Stimulated activated CD8-positive, alpha-beta memory T cell treated with anti-CD3 and anti-CD28 coated beads, Interleukin-12 subunit alpha, Interleukin-12 subunit beta, amount 100 ng/mL, for 1 hour (primary cell): Measurements from ENCODE around the gene BLOC1S6.

Experiments used
- DNase-seq: peaks from one replicate; pipeline ENCODE4 v3.0.0-alpha.2; 2020; ENCODE audit warnings: low read depth

BLOC1S6 gene

GRCh38 chr15:45588219-45588875 lies 1.2 kb downstream of the BLOC1S6 start:
- no peak for DNase-seq

DNA sequence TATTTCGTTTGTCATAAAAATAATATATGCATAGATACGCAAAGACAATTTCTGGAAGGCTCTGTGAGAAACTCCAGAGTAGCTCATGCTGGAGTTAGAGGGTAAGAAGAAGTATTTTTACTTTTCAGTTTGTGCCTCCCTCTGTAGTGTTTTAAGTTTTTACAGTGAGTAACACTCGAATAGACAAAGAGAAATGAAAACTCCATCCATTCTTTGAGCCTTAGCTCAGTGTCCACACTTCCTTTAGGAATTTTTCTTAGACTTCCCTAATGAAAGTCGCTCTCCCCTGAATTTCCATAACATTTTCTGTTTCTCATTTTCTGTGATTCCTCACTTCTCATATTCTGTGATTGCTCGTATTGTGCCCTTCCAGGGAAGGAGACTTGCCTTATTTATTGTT lies 2.1 kb downstream of the BLOC1S6 start:
- DNase-seq = no peak

DNA sequence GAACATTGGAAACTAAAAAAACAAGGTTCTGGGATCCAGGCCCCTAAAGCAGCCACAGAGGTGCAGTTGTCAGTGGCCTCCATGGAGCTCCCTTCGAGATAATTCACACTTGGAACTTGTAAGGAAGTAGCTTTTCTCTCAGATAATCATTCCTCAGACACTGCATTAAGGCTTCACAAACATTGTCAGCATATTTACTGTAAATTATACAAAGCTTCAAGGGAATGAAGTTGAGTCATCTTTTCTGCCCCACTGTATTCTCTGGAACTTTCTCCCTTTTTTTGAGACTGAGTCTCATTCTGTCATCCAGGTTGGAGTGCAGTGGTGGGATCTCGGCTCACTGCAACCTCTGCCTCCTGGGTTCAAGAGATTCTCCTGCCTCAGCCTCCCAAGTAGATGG lies 7.1 kb downstream of the BLOC1S6 start:
- no peak for DNase-seq

DNA sequence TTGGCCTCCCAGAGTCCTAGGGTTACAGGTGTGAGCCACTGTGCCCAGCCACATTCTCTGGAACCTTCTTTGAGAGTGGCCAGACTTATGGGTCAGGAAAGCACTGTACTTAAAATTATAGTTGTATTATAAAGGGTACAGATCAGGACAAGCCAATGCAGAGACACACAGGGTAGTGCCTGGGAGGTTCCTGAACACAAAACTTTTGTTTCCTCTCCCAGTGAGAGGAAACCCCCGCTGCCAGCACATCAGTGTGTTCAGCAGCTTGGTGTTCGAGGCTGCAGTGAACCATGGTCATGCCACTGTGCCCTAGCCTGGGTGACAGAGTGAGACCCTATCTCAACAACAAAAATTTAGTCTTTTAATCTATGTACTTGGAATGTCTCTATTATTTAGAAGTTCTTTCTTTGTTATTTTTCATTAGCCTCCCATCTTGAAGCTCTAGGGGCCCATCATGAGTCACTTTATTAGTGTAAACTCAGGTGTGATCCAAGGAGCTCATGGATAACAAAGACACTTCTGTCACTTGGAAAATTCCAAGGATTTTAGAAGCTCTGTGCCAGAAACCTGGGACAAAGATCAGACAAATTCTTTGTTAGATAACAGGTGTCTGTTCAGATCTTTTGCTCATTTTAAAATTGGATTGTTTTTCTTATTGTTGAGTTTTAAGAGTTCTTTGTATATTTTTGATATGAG lies 7.8 kb downstream of the BLOC1S6 start:
- DNase-seq = no peak

DNA sequence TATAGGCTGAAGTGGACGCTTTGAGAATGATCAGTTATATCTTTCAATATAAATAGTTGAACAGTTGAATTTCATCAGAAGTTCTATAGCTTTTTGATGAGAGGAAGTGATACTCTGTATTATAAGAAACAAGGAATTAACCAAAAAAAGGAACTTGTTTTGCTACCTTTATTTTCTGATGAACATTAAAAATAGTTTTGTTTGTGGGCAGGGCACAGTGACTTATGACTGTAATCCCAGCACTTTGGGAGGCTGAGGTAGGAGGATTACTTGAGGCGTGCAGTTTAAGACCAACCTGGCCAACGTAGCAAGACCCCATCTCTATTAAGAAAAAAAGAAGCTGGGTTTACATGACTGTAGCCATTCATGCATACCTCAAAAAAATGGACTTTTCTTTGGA lies 16.7 kb downstream of the BLOC1S6 start:
- no peak for DNase-seq

DNA sequence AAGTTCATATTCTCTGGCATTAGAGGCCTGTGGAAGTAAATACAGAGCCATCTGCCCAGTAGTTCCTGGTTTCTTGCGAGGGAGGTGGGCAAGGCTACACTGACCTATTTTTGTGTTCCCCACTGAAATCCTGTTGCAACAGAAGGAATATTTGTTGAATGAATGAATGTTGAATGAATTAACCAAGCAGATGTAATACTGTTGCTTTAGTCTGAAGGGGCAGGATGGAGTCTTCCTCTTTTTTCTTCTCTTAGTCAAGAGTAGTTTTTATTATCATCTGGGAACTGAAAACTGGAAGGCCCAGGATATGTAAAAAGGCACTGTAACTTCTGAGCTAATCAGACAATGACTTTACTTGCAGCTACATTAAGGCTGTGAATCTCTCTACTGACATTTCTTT lies 17.1 kb downstream of the BLOC1S6 start:
- DNase-seq = no peak

DNA sequence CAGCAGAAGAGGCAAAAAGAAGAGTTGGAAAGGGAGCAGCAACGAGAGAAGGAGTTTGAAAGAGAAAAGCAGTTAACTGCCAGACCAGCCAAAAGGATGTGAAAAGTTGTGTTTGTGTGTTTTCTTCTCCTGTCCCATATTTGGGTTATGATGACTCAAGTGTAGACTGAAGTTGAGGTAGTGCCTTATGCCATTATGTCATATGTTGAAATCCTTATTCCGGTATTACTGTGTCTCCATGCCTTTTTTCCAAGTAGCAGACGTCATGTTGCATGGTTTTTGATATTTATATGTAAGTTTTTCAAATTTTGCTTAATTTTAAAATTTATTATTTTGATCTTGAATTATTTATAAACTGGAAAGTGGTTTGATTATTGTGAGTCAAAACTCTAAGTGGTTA lies 19.2 kb downstream of the BLOC1S6 start:
- no peak for DNase-seq

DNA sequence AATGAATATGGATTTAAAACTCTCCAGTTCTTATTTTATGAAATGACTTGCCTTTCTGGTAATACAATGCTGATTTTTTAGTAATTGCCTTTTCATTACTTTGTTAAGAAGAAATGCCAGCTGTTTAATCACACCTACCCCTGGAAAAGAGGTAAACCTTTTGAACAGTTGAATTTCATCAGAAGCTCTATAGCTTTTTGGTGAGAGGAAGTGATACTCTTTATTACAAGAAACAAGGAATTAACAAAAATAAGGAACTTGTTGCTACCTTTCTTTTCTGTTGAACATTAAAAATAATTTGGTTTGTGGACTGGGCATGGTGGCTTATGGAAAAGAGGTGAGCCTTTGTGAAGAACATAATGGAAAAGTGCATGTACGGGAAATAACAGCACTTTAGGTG lies 19.7 kb downstream of the BLOC1S6 start:
- no peak for DNase-seq

DNA sequence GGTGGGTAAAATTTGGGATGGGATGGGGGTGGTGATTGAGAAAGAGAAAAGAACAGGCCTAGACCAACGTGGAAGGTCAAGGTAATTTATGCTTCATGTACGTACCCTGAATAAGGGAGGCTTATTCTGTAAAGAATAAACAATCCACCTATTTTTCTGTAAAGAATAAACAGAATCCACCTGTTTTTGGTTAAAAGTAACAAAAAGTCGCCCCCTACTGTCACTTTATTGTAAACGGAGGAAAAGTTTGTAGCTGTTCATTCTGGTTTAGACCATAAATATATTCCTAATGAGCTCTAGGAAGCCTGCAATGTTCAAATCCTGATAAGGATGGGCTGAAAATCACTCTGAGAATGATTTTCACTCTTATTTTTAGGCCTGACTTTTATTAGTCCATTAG lies 24.1 kb downstream of the BLOC1S6 start:
- DNase-seq = no peak

GRCh38 chr15:45612790-45613415 lies 25.7 kb downstream of the BLOC1S6 start:
- no peak for DNase-seq

GRCh38 chr15:45616901-45617323 lies 29.7 kb downstream of the BLOC1S6 start:
- no peak for DNase-seq

- no peak for DNase-seq
Observed at GRCh38 chr15:45618813-45619212, 31.6 kb downstream of the BLOC1S6 start.

- DNase-seq = no peak
Observed at GRCh38 chr15:45628136-45628535, 41.0 kb downstream of the BLOC1S6 start.

DNA sequence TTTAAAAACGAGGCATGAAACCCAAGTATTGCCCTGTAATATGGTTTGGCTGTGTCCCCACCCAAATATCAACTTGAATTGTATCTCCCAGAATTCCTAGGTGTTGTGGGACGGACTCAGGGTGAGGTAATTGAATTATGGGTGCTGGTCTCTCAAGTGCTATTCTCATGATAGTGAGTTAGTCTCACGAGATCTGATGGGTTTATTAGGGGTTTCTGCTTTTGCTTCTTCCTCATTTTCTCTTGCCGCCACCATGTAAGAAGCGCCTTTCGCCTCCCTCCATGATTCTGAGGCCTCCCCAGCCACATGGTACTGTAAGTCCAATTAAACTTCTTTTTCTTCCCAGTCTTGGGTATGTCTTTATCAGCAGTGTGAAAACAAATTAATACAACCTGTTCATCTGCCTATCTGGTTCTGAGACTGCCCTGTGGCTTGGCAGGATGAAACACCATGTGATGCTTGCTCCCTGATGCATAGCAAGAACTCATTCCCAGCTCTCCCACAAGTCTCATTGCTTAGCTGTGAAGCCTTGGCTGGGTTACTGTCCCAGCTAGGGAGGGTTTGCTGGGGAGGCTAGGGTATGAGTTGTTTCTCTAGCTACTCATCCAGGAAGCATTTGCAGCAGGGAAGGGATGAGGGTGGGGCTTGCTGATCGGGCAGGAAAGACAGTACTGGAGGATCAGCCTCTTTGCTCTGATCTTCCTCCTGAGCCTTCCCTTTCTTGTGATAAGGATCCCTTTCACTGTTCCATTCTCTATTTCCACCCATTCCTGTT lies 43.9 kb downstream of the BLOC1S6 start:
- DNase-seq = no peak

- DNase-seq = no peak
Observed at GRCh38 chr15:45631776-45632175, 44.6 kb downstream of the BLOC1S6 start.

- peak; percentile 51 for DNase-seq
Observed at GRCh38 chr15:45634432-45635190, 47.4 kb downstream of the BLOC1S6 start, which contains the start of gene SQOR. Gene SQOR, plus strand, starts transcription at chr15:45635029. Its CDS starts 23,895 bp downstream, at chr15:45658924.

DNA sequence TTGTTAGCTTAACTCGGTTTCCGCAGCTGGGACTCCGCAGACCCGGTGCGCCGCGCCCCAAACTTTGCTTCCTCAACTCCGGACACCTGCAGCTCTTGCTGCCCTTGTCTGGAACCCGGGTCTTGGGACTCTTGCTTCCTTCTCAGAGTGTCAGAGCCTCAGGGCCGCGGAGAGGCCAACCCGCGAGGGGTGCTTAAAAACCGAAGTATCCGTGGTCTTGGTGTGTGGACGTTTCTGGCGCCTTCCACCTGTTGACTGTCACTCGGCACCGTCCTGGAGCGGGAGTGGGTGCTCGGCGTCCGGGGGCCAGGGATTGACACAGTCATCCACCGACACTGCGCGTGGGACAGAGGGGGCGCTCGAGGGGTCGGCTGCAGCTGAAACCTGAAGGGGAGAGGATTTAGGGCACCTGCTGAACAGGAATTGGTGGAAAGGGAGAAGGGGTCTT lies 48.0 kb downstream of the BLOC1S6 start:
- peak; percentile 49 for DNase-seq

DNA sequence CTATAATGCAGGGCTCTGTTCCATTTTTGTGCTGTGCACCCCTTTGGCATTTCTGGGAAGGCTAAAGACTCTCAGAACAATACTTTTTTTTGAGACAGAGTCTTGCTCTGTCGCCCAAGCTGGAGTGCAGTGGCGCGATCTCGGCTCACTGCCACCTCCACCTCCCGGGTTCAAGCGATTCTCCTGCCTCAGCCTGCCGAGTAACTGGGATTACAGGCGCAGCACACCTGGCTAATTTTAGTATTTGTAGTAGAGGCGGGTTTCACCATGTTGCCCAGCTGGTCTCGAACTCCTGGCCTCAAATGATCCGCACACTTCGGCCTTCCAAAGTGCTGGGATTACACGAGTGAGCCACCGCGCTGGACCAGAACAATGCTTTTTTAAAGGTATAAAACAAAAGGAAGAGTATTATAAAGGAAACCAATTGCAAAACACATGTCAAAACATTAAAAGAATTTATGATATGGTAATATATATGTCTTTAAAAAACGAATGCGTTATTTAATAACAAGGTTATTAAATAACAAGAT lies 48.6 kb downstream of the BLOC1S6 start:
- no peak for DNase-seq

GRCh38 chr15:45637141-45637540 lies 50.0 kb downstream of the BLOC1S6 start:
- DNase-seq = no peak

DNA sequence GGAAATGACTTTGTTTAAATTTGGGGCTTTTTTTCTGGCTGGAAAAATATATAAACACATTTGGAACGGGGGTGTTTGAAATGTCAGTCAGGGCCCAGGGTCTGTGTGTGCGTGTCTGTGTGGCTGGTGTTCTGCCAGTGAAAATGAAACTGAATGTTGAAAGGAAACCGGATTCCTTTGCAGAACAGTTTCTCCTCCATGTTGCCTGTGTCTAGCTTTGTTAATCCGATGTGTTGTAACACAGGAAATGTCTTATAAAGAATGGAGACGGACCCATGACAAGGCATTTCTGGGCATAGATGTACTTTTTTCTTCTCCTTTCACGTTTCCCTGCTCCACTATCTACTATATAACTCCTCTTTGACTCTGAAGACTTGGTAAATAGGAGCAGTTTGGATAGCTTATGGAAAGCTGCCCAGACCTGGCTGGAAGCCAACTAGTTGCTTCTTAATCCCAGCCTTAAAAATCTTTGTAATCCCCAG lies 50.4 kb downstream of the BLOC1S6 start:
- peak; percentile 24 for DNase-seq

GRCh38 chr15:45640616-45641015 lies 53.4 kb downstream of the BLOC1S6 start:
- no peak for DNase-seq
